Body of pancreas (tissue), 4 donors: ENCODE results near the gene S100A4. TPM values are rescaled to one million over a fixed set of nuclear protein-coding genes. Genes with fewer than 3 reads are reported as not detected.

ENCODE experiments used
- ATAC-seq: fragments of 150-250 bp; one replicate; pipeline ENCODE4 v1.9.1; 2016
- DNase-seq, 4 donors: peaks; one replicate each; pipeline ENCODE4 v3.0.0-alpha.2; 2019
- H3K27ac ChIP-seq, 4 donors: fragments of 200-600 bp; sonication (generic); 1 replicate in 3 of 4; 2 replicates in 1 of 4; pipeline versions ENCODE4 v1.5.1 to v1.6.1; 2016 to 2019; ENCODE audit warnings: mild to moderate bottlenecking in 1 of 4, mixed read lengths in 1 of 4, moderate library complexity in 1 of 4
- H3K27me3 ChIP-seq, 2 donors: fragments of 200-600 bp; sonication (generic); one replicate each; pipeline ENCODE4 v1.6.0; 2016; ENCODE audit warnings: mild to moderate bottlenecking in 1 of 2
- H3K36me3 ChIP-seq, 2 donors: fragments of 200-600 bp; sonication (generic); replicated peaks in 1 of 2; 2 replicates each; pipeline ENCODE4 v1.5.1; 2016; ENCODE audit warnings: low read depth in 2 of 2; ENCODE audit not compliant: insufficient read depth in 1 of 2
- H3K4me1 ChIP-seq: fragments of 200-600 bp; sonication (generic); one replicate; pipeline ENCODE4 v1.6.0; 2016
- H3K4me3 ChIP-seq, 2 donors: fragments of 200-600 bp; sonication (generic); 1 replicate in 1 of 2; 2 replicates in 1 of 2; pipeline ENCODE4 v1.5.1; 2016 to 2019
- H3K9me3 ChIP-seq, 3 donors: fragments of 200-600 bp; sonication (generic); 1 replicate in 2 of 3; 2 replicates in 1 of 3; pipeline ENCODE4 v1.5.1; 2016
- POLR2A ChIP-seq, 3 donors: fragments of 450-650 bp; IDR thresholded peaks; one replicate each; pipeline ENCODE4 v1.6.1; 2016; ENCODE audit warnings: antibody characterized with exemption in 3 of 3, mild to moderate bottlenecking in 2 of 3
- WGBS, 2 donors: methylation state at CpG; one replicate each; pipeline ENCODE4 v1.1.5; 2017; 5-methylcytosine and 5-hydroxymethylcytosine counted together
- intact Hi-C: fragments of 100-400 bp; cut with DNase I; formaldehyde crosslinking; loops from one replicate; pipeline ENCODE4 v1.15.1; 2023
- total RNA-seq, 2 donors: library from RNA; depleted of rRNA; stranded (reverse); fragments of >200 nt; gene quantifications; one replicate each; pipeline ENCODE4 v1.1.0, GENCODE V29; 2016
- TF ChIP-seq, protein P1 (sequence below), 7 experiments: fragments of 450-650 bp in 4 of 7; fragments of 200-600 bp in 3 of 7; sonication (generic) in 3 of 7; IDR thresholded peaks; one replicate each; pipeline ENCODE4 v1.5.1; 2016 to 2019; ENCODE audit warnings: antibody characterized with exemption in 7 of 7

The S100A4 gene
- total RNA-seq, 2 donors from 2014 or later, result 49.5 to 81.7 TPM

DNA sequence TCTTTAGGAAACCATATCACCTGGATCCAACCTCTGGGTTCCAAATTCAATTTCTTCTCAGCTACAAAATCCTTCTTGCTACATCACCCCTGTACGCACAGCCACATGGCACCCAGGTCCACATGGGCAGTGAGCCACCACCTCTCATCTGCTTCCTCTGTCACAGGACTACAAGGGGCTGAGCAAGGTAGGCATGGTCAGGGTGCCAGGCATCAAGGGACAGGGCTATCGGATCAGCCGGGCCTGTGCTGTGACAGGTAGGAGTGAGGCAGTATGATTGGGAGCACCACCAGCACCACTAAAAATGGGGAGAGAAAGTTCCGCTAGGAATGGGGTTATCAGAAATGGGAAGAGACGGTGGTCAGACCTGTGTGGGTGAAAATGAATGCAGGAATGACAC lies 39.2 kb downstream of the S100A4 start:
- WGBS, 2 donors, result 90 to 92% methylated on average over 5 of the region's 5 CpGs
- intact Hi-C loops, result loop anchor here (5.0 kb wide), 1 partner anchor 66 kb away; no protein-coding TSS in a partner anchor
- H3K36me3 ChIP-seq, result no peaks in the 10 kb centered on the region
- peaks cover 10% of the 10 kb centered on the region for H3K4me1 ChIP-seq
- DNase-seq (no peak), ATAC-seq (no peak)
- no peak overlapping the region for H3K4me3 ChIP-seq
- no peak overlapping the region for H3K27ac ChIP-seq
- TF ChIP-seq POLR2A (IDR thresholded peaks at IDR 0.05), result no peak
- TF ChIP-seq, protein P1, sequence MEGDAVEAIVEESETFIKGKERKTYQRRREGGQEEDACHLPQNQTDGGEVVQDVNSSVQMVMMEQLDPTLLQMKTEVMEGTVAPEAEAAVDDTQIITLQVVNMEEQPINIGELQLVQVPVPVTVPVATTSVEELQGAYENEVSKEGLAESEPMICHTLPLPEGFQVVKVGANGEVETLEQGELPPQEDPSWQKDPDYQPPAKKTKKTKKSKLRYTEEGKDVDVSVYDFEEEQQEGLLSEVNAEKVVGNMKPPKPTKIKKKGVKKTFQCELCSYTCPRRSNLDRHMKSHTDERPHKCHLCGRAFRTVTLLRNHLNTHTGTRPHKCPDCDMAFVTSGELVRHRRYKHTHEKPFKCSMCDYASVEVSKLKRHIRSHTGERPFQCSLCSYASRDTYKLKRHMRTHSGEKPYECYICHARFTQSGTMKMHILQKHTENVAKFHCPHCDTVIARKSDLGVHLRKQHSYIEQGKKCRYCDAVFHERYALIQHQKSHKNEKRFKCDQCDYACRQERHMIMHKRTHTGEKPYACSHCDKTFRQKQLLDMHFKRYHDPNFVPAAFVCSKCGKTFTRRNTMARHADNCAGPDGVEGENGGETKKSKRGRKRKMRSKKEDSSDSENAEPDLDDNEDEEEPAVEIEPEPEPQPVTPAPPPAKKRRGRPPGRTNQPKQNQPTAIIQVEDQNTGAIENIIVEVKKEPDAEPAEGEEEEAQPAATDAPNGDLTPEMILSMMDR (IDR thresholded peaks at IDR 0.05), result no peak
- no peaks in the 10 kb centered on the region for H3K27me3 ChIP-seq
- H3K9me3 ChIP-seq, result no peaks in the 10 kb centered on the region

DNA sequence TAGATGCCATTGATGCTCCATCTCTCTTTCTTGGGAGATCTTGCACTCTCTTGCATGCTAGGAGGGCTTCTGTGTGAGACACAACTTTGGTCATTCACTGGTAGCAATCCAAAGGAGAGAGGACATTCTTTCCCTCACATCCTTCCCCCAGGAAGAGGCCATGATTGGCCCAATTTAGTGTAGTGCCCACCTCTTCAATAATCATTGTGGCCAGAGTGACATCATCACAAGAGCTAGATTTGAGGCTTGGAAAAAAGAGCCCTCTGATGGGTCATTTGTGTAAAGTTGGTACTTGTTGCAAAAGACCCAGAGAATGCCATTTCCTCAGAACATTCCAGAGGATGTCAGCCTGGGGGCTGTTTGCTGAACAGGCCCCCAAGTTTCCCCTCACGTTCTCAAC lies 40.0 kb downstream of the S100A4 start:
- DNase-seq (no peak), ATAC-seq (no peak)
- Histone ChIP-seq H3K27me3 (no peaks in the 10 kb centered on the region), H3K27ac (no peak overlapping the region), H3K4me1 (peaks cover 10% of the 10 kb centered on the region), H3K36me3 (no peaks in the 10 kb centered on the region), H3K4me3 (no peak overlapping the region), H3K9me3 (no peaks in the 10 kb centered on the region)
- intact Hi-C loops, result loop anchor here (5.0 kb wide), 1 partner anchor 67 kb away; no protein-coding TSS in a partner anchor
- WGBS, 2 donors, result 89 to 91% methylated on average over 1 of the region's 1 CpG
- no peak for TF ChIP-seq POLR2A (IDR thresholded peaks at IDR 0.05)
- TF ChIP-seq, protein P1 (IDR thresholded peaks at IDR 0.05), result no peak

DNA sequence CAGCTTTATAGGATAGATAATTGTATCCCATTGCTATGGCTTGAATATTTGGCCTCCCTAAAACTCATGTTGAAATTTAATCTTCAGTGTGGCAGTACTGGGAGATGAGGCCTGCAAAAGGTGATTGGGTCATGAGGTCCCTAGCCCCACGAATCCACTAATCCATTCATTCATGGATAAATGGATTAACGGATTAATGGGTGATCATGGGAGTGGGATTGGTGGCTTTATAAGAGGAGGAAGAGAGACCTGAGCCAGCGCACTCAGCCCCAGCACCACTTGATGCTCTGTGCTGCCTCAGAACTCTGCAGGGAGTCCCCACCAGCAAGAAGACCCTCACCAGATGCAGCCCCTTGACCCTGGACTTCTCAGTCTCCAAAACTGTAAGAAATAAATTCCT lies 41.8 kb downstream of the S100A4 start:
- ATAC-seq (no peak), DNase-seq (no peak)
- H3K4me1 ChIP-seq, result peaks cover 10% of the 10 kb centered on the region
- H3K4me3 ChIP-seq, result no peak overlapping the region
- no peaks in the 10 kb centered on the region for H3K27me3 ChIP-seq
- H3K36me3 ChIP-seq, result no peaks in the 10 kb centered on the region
- no peaks in the 10 kb centered on the region for H3K9me3 ChIP-seq
- WGBS, 2 donors, result 82 to 85% methylated on average over 3 of the region's 3 CpGs
- TF ChIP-seq, protein P1 (IDR thresholded peaks at IDR 0.05), result no peak
- no peak for TF ChIP-seq POLR2A (IDR thresholded peaks at IDR 0.05)
- H3K27ac ChIP-seq, result no peak overlapping the region
- intact Hi-C loops, result no loop called here

DNA sequence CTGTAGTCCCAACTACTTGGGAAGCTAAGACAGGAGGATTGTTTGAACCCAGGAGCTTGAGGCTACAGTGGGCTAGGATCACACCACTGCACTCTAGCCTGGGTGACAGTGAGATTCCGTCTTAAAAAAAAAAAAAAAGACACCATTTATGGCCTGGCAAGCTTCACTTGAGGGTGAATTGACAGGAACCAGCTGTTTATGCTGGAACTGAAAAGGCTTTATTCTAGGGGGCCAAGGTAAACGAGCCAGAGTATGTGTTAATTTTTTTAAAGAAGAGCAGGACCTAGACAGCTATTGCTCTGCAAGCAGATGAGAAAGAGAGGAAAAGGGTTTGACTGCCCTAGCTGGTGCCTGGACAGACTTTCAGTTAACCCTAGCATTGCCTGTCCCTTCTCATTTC lies 46.9 kb downstream of the S100A4 start:
- Histone ChIP-seq H3K27ac (no peak overlapping the region), H3K36me3 (no peaks in the 10 kb centered on the region), H3K4me3 (no peak overlapping the region), H3K9me3 (no peaks in the 10 kb centered on the region), H3K27me3 (no peaks in the 10 kb centered on the region), H3K4me1 (no peaks in the 10 kb centered on the region)
- DNase-seq (no peak), ATAC-seq (no peak)
- TF ChIP-seq, protein P1 (IDR thresholded peaks at IDR 0.05), result no peak
- 13 to 23% methylated on average over 2 of the region's 2 CpGs for WGBS, 2 donors
- intact Hi-C loops, result loop anchor here (5.0 kb wide), 1 partner anchor 141 kb away; the partner anchor contains the start of gene S100A9

DNA sequence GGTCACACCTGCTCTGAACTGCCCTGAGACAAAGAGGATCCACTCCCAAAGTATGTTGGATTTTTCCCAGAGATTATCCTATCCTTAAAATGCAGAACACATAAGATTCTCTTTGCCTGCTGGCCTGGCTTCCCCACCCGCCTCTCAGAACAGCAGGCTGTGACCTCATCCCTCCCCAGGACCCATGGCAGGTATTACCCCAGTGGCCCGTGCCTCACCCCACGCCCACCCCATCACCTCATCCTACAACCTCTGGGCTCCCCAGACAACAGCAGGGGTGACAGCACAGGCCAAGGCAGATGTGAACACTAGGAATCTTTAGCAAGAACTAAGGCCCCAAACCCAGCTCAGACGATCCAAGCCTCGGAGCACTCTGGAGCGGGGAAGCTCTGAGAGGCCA lies 50.1 kb downstream of the S100A4 start:
- Histone ChIP-seq H3K4me1 (peaks cover 3% of the 10 kb centered on the region), H3K9me3 (no peaks in the 10 kb centered on the region), H3K36me3 (no peaks in the 10 kb centered on the region), H3K4me3 (no peak overlapping the region), H3K27ac (no peak overlapping the region), H3K27me3 (no peaks in the 10 kb centered on the region)
- WGBS, 2 donors, result 47 to 52% methylated on average over 3 to 6 of the region's 6 CpGs
- DNase-seq (no peak), ATAC-seq (no peak)
- intact Hi-C loops, result loop anchor here (5.0 kb wide), 1 partner anchor 138 kb away; the partner anchor contains the start of gene S100A9
- TF ChIP-seq POLR2A (IDR thresholded peaks at IDR 0.05), result no peak
- TF ChIP-seq, protein P1 (IDR thresholded peaks at IDR 0.05), result no peak
